Smooth muscle cell of the brain vasculature (primary cell): Measurements from ENCODE around the gene PRODH.
"Not testable (repeated sequence)": the region's sequence is repeated elsewhere in the genome, so short reads cannot be mapped to it uniquely, and the experiment has no call there.

ENCODE experiments used
- DNase-seq: peaks from one replicate; pipeline ENCODE4 v3.0.0-alpha.2; 2012; ENCODE audit warnings: low read depth, low spot score

Gene PRODH

GRCh38 chr22:18906410-18906745 lies 29.7 kb downstream of the PRODH start:
- not testable (repeated sequence) for DNase-seq

DNA sequence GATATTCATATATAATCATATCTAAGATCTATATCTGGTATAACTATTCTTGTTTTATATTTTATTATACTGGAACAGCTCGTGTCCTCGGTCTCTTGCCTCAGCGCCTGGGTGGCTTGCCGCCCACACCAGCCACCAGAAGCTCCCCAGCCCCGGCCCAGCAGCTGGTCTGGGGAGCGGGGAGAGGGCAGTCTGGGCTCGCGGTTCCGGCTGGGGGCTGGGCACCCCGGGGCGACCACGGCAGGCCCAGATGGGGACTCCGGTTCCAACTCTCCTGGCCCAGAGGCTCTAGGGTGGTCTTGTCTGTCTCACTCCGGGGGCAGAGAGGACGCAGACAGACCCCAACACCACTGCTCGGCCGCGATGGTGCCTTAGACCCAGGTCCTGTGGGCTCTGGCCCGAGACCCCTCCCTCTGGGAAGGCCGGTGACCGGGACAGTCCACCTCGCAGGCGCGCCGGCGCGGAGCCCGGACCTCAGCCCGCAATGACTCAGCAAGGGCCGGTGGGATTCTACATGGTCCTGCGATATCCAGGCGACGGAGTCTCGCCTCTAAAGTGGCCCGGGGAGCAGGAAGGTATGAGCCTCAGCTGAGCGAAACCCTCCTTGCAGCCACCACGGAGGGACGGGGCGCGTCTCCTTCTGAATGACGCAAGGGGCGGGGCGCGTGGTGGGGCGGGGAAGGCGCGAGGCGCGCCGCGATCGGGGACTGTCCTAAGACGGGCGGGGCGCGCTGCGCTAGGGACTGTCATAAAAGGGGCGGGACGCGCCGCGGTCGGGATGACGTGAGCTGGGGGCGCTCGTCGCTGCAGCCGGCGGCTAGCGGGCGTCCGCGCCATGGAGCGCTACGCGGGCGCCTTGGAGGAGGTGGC lies 30.3 kb downstream of the PRODH start, which contains the start of gene DGCR6:
Gene DGCR6 (plus strand): TSS at position 781 of the 870 bp plus-strand sequence. CDS start 55 bp downstream, at position 836.
- no peak for DNase-seq

DNA sequence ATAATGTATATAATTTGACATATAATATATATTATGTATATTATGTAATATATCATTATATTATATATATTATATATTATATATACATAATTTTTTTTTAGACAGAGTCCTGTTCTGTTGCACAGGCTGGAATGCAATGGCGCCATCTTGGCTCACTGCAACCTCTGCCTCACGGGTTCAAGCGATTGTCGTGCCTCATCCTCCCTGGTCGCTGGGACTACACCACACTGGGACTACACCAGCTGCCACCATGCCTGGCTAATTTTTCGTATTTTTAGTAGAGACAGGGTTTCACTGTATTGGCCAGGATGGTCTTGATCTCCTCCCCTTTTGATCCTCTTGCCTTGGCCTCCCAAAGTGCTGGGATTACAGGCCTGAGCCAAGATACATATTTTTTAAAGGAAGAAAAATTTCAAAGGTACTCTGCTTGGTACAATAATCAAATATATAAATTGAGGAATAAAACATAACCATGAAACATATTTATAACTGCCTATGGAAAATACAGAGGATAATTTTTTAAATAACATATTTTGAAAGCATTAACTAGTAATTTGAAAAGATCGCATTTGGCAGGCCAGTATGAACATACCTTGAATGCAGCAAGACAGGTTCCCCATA lies 39.9 kb downstream of the PRODH start:
- DNase-seq: not testable (repeated sequence)

DNA sequence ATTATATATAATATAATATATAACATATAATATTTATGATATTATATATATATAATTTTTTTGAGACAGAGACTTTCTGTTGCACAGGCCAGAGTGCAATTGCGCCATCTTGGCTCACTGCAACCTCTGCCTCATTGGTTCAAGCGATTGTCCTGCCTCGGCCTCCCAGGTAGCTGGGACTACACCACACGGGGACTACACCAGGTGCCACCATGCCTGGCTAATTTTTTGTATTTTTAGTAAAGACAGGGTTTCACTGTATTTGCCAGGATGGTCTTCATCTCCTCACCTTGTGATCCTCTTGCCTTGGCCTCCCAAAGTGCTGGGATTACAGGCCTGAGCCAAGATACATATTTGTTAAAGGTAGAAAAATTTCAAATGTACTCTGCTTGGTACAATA lies 42.3 kb downstream of the PRODH start:
- DNase-seq: not testable (repeated sequence)

DNA sequence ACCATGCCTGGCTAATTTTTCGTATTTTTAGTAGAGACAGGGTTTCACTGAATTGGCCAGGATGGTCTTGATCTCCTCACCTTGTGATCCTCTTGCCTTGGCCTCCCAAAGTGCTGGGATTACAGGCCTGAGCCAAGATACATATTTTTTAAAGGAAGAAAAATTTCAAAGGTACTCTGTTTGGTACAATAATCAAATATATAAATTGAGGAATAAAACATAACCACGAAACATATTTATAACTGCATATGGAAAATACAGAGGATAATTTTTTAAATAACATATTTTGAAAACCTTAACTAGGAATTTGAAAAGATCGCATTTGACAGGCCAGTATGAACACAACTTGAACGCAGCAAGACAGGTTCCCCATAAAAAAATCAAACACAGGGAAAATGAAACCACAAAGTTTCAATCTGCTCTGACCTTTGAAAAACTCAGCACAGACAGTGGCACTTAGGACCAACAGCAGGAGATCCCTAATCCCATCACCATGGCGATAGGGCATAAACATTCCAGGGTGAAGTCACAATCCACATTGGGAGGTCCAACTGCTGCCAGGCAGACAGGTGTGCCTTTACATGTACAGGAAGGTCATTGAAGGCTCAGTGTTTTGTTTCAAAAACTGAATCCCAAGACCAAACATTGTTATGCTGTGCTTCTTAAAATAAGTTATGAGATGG lies 45.4 kb downstream of the PRODH start:
- not testable (repeated sequence) for DNase-seq

- DNase-seq: no peak
Measured at GRCh38 chr22:18888115-18888514, 48.0 kb downstream of the PRODH start.

GRCh38 chr22:18884465-18884864 lies 51.6 kb downstream of the PRODH start:
- not testable (repeated sequence) for DNase-seq

DNA sequence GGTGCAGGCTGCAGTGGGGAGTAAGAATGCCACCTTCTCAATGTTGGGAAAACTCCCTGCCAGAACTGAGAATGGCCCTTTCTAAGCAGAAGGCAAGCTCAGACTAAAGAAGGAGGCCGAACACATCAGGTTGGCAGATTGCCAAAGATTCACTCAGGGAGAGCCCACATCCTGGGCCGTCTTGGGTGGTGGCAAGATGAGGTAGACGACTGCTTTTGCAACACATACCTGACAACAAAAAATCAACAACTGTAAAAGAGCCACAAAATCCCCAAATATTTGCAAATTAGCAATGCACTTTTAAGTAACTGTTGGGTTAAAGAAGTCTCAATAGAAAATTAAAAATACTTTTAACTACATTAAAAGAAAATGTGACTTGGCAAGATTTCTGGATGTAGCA lies 54.8 kb downstream of the PRODH start:
- not testable (repeated sequence) for DNase-seq
